Measurements from ENCODE around the gene SLC5A3.

DNA sequence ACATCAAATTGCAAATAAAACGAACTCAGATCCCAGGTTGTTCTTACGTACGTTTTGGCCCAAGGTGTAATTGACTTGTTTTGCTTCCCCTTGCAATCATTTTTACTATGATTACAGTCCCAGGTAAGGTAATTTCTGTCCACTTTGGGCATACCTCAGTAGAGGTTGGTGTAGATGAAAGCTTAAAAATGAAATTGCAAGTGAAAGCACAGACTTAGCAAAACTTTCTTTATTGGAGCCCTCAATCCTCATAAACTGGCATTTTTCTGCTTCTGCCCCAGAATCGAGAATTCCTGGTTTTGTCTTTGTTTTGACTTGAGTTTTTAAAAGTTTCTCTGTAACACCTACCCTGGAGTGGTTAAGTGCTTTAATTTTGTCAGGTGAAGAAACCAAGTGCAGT, 9.4 kb downstream of the SLC5A3 start:
- no peak for TF ChIP-seq FOXM1 (IDR thresholded peaks at IDR 0.05; ENCODE audit: borderline replicate concordance, low read depth)
- TF ChIP-seq, protein P1, sequence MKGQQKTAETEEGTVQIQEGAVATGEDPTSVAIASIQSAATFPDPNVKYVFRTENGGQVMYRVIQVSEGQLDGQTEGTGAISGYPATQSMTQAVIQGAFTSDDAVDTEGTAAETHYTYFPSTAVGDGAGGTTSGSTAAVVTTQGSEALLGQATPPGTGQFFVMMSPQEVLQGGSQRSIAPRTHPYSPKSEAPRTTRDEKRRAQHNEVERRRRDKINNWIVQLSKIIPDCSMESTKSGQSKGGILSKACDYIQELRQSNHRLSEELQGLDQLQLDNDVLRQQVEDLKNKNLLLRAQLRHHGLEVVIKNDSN (IDR thresholded peaks at IDR 0.05) = no peak
- no peak for TF ChIP-seq YY1 (IDR thresholded peaks at IDR 0.05; ENCODE audit: low read depth)
- TF ChIP-seq ZBTB7A (IDR thresholded peaks at IDR 0.05; ENCODE audit: low read depth) = no peak
- no peak for TF ChIP-seq EGR1 (IDR thresholded peaks at IDR 0.05)
- TF ChIP-seq EP300 (IDR thresholded peaks at IDR 0.05; ENCODE audit: borderline replicate concordance) = no peak
- TF ChIP-seq TAF1 (IDR thresholded peaks at IDR 0.05; ENCODE audit: low read depth) = no peak
- TF ChIP-seq RAD21 (IDR thresholded peaks at IDR 0.05; ENCODE audit: low read depth) = no peak
- no peak for TF ChIP-seq CEBPB (IDR thresholded peaks at IDR 0.05)
- TF ChIP-seq, protein P2, sequence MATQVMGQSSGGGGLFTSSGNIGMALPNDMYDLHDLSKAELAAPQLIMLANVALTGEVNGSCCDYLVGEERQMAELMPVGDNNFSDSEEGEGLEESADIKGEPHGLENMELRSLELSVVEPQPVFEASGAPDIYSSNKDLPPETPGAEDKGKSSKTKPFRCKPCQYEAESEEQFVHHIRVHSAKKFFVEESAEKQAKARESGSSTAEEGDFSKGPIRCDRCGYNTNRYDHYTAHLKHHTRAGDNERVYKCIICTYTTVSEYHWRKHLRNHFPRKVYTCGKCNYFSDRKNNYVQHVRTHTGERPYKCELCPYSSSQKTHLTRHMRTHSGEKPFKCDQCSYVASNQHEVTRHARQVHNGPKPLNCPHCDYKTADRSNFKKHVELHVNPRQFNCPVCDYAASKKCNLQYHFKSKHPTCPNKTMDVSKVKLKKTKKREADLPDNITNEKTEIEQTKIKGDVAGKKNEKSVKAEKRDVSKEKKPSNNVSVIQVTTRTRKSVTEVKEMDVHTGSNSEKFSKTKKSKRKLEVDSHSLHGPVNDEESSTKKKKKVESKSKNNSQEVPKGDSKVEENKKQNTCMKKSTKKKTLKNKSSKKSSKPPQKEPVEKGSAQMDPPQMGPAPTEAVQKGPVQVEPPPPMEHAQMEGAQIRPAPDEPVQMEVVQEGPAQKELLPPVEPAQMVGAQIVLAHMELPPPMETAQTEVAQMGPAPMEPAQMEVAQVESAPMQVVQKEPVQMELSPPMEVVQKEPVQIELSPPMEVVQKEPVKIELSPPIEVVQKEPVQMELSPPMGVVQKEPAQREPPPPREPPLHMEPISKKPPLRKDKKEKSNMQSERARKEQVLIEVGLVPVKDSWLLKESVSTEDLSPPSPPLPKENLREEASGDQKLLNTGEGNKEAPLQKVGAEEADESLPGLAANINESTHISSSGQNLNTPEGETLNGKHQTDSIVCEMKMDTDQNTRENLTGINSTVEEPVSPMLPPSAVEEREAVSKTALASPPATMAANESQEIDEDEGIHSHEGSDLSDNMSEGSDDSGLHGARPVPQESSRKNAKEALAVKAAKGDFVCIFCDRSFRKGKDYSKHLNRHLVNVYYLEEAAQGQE (IDR thresholded peaks at IDR 0.05; ENCODE audit: low read depth) = no peak
- TF ChIP-seq, protein P3, sequence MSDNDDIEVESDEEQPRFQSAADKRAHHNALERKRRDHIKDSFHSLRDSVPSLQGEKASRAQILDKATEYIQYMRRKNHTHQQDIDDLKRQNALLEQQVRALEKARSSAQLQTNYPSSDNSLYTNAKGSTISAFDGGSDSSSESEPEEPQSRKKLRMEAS (IDR thresholded peaks at IDR 0.05) = no peak
